Measurements from ENCODE around the gene NADK.
"Not testable (repeated sequence)": the region's sequence is repeated elsewhere in the genome, so short reads cannot be mapped to it uniquely, and the experiment has no call there.

NADK gene

DNA sequence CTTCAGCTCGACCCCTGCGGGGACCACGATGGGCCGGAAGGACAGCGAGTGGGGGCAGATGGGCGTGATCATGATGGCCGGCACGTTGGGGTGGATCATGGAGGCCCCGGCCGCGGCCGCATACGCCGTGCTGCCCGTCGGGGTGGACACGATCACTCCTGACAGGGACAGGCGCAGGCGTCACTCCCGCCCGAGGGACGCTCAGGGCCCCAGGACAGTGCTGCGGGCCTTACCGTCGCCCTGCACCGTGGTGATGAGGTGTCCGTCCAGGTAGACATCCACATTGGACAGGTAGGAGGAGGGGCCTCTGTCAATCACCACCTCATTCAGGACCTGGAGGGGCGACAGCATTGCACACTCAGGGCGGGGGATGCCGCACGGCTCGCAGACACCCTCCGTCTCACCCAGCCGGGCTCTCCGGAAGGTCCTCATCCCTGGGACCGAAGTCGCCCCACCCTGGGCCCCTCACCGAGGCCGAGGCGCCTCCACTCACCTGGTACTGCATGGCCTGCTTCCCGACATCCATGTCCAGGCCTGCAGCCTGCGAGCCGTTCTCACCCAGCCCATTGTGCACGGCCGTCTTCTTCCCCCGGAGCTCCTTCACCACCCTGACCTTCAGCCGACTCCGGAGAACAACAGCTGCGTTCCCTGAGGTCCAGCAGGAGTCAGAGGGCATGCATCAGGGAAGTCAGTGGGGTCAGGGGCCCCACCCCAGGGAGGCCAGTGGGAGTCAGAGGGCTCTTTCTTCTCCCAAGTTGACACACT lies 24.0 kb downstream of the NADK start:
- ChIA-PET CTCF (no interaction called here), POLR2A (no interaction called here)
- Histone ChIP-seq H3K27me3 (replicated peaks in 2 of 5; ENCODE audit: control insufficient read depth in 4 of 5, insufficient read depth in 5 of 5, low read length in 4 of 5) (no peaks in the 10 kb centered on the region), H3K36me3 (ENCODE audit: control insufficient read depth in 4 of 4, insufficient read depth in 4 of 4, low read length in 3 of 4) (peaks cover 2 to 62% (median 46%) of the 10 kb centered on the region in 4 experiments), H3K27ac (ENCODE audit: insufficient read depth in 1 of 2, low read depth in 1 of 2, low read length in 2 of 2, poor library complexity in 1 of 2, severe bottlenecking in 2 of 2) (no peak overlapping the region), H3K4me1 (ENCODE audit: control extremely low read depth in 1 of 4, control insufficient read depth in 4 of 4, insufficient read depth in 4 of 4, low read length in 3 of 4) (peaks cover 0 to 10% (median 5%) of the 10 kb centered on the region in 4 experiments), H3K9me3 (ENCODE audit: control extremely low read depth in 1 of 5, control insufficient read depth in 4 of 5, insufficient read depth in 2 of 5, low read depth in 1 of 5, low read length in 4 of 5) (no peaks in the 10 kb centered on the region), H3K4me3 (ENCODE audit: control insufficient read depth in 1 of 7, extremely low read depth in 1 of 7, insufficient read depth in 4 of 7, low read depth in 2 of 7, low read length in 6 of 7) (no peak overlapping the region)
- DNase-seq: no peak
- 96% methylated on average over 47 of the region's 49 CpGs for WGBS (ENCODE audit: insufficient coverage)

DNA sequence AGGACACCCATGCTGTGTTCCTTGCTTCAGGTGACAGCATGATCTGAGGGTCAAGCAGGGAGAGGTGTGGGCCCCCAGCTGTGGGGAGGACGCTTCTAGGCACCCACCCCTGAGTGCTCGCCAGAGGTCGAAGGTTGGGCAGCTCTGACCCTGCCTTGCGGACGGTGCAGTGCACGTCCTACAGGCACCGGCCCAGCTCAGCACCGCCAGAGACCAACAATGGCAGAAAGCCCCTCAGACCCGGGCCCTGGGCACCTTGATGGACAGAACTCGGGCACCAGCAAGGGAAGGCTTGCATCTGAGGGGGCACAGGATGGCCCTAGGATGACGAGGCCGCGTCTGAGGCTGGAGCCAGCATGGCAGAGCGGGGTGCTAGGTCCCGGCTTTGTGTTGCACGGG lies 24.7 kb downstream of the NADK start:
- no peak overlapping the region for H3K4me3 ChIP-seq (ENCODE audit: control insufficient read depth in 1 of 7, extremely low read depth in 1 of 7, insufficient read depth in 4 of 7, low read depth in 2 of 7, low read length in 6 of 7)
- DNase-seq: no peak
- no peaks in the 10 kb centered on the region for H3K27me3 ChIP-seq (replicated peaks in 2 of 5; ENCODE audit: control insufficient read depth in 4 of 5, insufficient read depth in 5 of 5, low read length in 4 of 5)
- ChIA-PET CTCF (no interaction called here), POLR2A (no interaction called here)
- H3K4me1 ChIP-seq (ENCODE audit: control extremely low read depth in 1 of 4, control insufficient read depth in 4 of 4, insufficient read depth in 4 of 4, low read length in 3 of 4): peaks cover 0 to 4% (median 2%) of the 10 kb centered on the region in 4 experiments
- no peak overlapping the region for H3K27ac ChIP-seq (ENCODE audit: insufficient read depth in 1 of 2, low read depth in 1 of 2, low read length in 2 of 2, poor library complexity in 1 of 2, severe bottlenecking in 2 of 2)
- WGBS (ENCODE audit: insufficient coverage): 97% methylated on average over 16 of the region's 16 CpGs
- no peaks in the 10 kb centered on the region for H3K9me3 ChIP-seq (ENCODE audit: control extremely low read depth in 1 of 5, control insufficient read depth in 4 of 5, insufficient read depth in 2 of 5, low read depth in 1 of 5, low read length in 4 of 5)
- H3K36me3 ChIP-seq (ENCODE audit: control insufficient read depth in 4 of 4, insufficient read depth in 4 of 4, low read length in 3 of 4): peaks cover 2 to 56% (median 44%) of the 10 kb centered on the region in 4 experiments

DNA sequence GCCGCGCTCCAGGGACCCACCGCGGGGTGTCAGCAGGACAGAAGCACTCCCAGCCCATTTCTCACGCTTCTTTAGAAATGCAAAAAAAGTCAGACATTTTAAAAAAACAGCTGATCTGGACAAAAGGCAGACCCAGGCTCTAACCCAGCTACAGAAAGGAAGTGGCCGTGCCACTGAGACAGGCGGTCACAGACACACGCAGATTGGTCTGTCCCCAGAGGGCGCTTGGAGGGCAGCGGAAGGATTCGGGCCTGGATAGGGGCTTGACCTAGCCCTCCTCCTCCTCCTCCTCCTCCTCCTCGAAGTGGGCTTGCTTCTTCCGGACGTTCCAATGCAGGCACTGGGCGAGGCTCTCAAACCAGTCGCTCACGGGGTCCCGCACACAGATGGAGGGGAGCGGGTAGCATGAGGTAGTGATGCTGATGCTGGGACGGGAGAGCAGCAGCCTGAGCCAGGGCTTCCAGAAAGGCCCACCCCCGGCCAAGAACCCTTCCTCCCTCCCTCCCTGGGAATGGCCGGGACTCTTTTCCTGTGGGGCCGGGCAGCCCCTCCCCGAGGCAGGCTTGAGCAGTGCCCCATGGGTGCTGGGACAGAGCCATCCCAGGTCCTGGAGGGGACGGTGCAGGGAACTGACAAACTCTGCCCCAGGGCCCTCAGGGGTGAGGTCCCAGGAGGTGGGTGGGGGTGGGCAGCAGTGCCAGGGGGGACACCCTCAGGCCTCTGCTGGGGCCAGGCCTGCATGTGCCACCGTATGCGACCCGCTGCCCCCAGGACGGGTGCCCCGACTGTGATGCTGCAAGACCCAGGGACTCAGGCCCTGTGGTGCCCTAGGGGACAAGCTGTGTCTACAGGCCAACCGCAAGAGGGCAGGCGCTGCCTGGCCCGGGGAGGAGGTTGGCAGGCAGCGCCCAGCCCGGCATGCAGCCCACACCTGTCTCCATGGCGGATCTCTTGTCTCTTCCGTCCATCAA lies 25.3 kb downstream of the NADK start:
- Histone ChIP-seq H3K36me3 (ENCODE audit: control insufficient read depth in 4 of 4, insufficient read depth in 4 of 4, low read length in 3 of 4) (peaks cover 2 to 52% (median 38%) of the 10 kb centered on the region in 4 experiments), H3K27me3 (replicated peaks in 2 of 5; ENCODE audit: control insufficient read depth in 4 of 5, insufficient read depth in 5 of 5, low read length in 4 of 5) (no peaks in the 10 kb centered on the region), H3K4me1 (ENCODE audit: control extremely low read depth in 1 of 4, control insufficient read depth in 4 of 4, insufficient read depth in 4 of 4, low read length in 3 of 4) (no peaks in the 10 kb centered on the region), H3K4me3 (ENCODE audit: control insufficient read depth in 1 of 7, extremely low read depth in 1 of 7, insufficient read depth in 4 of 7, low read depth in 2 of 7, low read length in 6 of 7) (no peak overlapping the region), H3K27ac (ENCODE audit: insufficient read depth in 1 of 2, low read depth in 1 of 2, low read length in 2 of 2, poor library complexity in 1 of 2, severe bottlenecking in 2 of 2) (no peak overlapping the region), H3K9me3 (ENCODE audit: control extremely low read depth in 1 of 5, control insufficient read depth in 4 of 5, insufficient read depth in 2 of 5, low read depth in 1 of 5, low read length in 4 of 5) (no peaks in the 10 kb centered on the region)
- CTCF ChIA-PET: no interaction called here
- WGBS (ENCODE audit: insufficient coverage): 96% methylated on average over 23 of the region's 37 CpGs
- POLR2A ChIA-PET: no interaction called here
- DNase-seq: no peak

DNA sequence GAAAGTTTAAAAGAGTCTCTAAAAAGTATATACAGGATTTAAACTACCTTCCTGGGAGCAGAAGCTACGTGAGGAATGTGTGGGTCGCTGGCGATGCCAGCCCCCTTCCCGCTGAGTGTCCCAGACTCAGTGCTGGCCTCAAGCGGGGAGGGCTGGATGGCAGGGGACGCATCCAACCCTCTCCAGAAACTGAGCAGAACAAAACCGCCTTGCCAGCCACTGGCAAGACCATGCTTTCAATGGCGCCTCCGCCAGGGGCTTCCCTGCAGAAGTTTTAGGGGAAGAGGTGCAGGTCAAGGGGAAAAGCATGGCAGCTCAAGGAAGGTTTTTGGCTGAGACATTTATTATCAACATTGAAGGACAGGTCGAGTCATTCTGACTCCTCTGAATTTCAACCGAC lies 26.1 kb downstream of the NADK start:
- Histone ChIP-seq H3K4me1 (ENCODE audit: control extremely low read depth in 1 of 4, control insufficient read depth in 4 of 4, insufficient read depth in 4 of 4, low read length in 3 of 4) (no peaks in the 10 kb centered on the region), H3K4me3 (ENCODE audit: control insufficient read depth in 1 of 7, extremely low read depth in 1 of 7, insufficient read depth in 4 of 7, low read depth in 2 of 7, low read length in 6 of 7) (no peak overlapping the region), H3K27me3 (replicated peaks in 2 of 5; ENCODE audit: control insufficient read depth in 4 of 5, insufficient read depth in 5 of 5, low read length in 4 of 5) (no peaks in the 10 kb centered on the region), H3K36me3 (ENCODE audit: control insufficient read depth in 4 of 4, insufficient read depth in 4 of 4, low read length in 3 of 4) (peaks cover 2 to 46% (median 34%) of the 10 kb centered on the region in 4 experiments), H3K9me3 (ENCODE audit: control extremely low read depth in 1 of 5, control insufficient read depth in 4 of 5, insufficient read depth in 2 of 5, low read depth in 1 of 5, low read length in 4 of 5) (no peaks in the 10 kb centered on the region), H3K27ac (ENCODE audit: insufficient read depth in 1 of 2, low read depth in 1 of 2, low read length in 2 of 2, poor library complexity in 1 of 2, severe bottlenecking in 2 of 2) (no peak overlapping the region)
- ChIA-PET POLR2A (no interaction called here), CTCF (no interaction called here)
- 97% methylated on average over 11 of the region's 11 CpGs for WGBS (ENCODE audit: insufficient coverage)
- no peak for DNase-seq

DNA sequence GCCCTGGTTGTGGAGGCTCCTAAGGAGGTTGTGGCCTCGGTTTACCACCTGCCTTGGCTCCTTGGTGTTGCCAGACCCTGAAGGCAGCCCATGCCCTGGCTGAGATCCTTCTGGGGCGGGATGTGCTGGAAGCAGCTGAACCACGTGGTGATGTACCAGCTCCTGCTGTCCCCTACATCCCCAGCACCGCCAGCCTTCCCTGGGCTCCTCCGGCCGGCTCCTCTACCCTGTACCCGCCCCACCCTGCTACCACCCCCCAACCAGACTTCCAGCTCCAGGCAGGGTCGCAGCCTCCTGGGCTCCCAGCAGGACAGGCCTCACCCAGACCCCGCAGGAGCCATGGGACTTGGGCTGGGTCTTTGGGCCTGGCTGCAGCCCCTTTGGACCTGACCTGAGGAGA lies 28.3 kb downstream of the NADK start:
- DNase-seq; H3K4me3 ChIP-seq (ENCODE audit: control insufficient read depth in 1 of 7, extremely low read depth in 1 of 7, insufficient read depth in 4 of 7, low read depth in 2 of 7, low read length in 6 of 7); H3K4me1 ChIP-seq (ENCODE audit: control extremely low read depth in 1 of 4, control insufficient read depth in 4 of 4, insufficient read depth in 4 of 4, low read length in 3 of 4); H3K27me3 ChIP-seq (replicated peaks in 2 of 5; ENCODE audit: control insufficient read depth in 4 of 5, insufficient read depth in 5 of 5, low read length in 4 of 5); CTCF ChIA-PET; H3K27ac ChIP-seq (ENCODE audit: insufficient read depth in 1 of 2, low read depth in 1 of 2, low read length in 2 of 2, poor library complexity in 1 of 2, severe bottlenecking in 2 of 2); H3K9me3 ChIP-seq (ENCODE audit: control extremely low read depth in 1 of 5, control insufficient read depth in 4 of 5, insufficient read depth in 2 of 5, low read depth in 1 of 5, low read length in 4 of 5); POLR2A ChIA-PET: not testable (repeated sequence)
- H3K36me3 ChIP-seq (ENCODE audit: control insufficient read depth in 4 of 4, insufficient read depth in 4 of 4, low read length in 3 of 4): peaks cover 0 to 26% (median 17%) of the 10 kb centered on the region in 4 experiments
- 92% methylated on average over 2 of the region's 9 CpGs for WGBS (ENCODE audit: insufficient coverage)

DNA sequence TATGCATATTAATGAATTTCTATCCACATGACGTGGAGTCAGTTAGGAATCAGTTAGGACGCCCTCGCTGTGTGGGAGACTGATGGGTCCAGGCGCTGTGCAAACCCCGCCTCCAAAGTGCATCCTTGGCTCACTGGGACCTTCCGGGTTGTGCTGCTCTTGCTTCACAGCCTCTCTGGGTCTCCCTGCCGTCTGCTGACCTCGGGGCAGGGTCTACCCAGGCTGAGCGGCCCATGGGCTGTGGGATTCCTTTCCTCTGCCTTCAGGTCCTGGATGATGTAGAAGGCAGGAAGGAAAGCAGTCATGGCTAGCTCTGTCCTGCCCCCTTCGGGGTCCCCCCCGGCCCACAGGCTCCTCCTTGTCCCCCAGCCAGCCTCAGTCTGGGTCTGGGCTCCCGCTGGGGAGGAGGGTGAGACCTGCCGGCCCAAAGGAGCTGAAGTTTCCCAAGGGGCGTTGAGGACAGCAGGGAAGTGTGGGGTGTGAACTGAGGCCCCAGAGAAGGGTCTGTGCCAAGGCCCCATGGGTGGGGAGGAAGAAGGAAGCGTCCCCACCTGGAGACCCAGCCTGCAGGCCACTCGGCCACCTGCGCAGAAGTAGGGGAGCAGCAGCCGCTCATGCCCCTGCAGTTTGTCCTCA lies 29.5 kb downstream of the NADK start:
- H3K4me3 ChIP-seq (ENCODE audit: control insufficient read depth in 1 of 7, extremely low read depth in 1 of 7, insufficient read depth in 4 of 7, low read depth in 2 of 7, low read length in 6 of 7): no peak overlapping the region
- no peaks in the 10 kb centered on the region for H3K27me3 ChIP-seq (replicated peaks in 2 of 5; ENCODE audit: control insufficient read depth in 4 of 5, insufficient read depth in 5 of 5, low read length in 4 of 5)
- POLR2A ChIA-PET: no interaction called here
- peaks cover 0 to 17% (median 11%) of the 10 kb centered on the region in 4 experiments for H3K36me3 ChIP-seq (ENCODE audit: control insufficient read depth in 4 of 4, insufficient read depth in 4 of 4, low read length in 3 of 4)
- H3K9me3 ChIP-seq (ENCODE audit: control extremely low read depth in 1 of 5, control insufficient read depth in 4 of 5, insufficient read depth in 2 of 5, low read depth in 1 of 5, low read length in 4 of 5): no peaks in the 10 kb centered on the region
- CTCF ChIA-PET: no interaction called here
- WGBS (ENCODE audit: insufficient coverage): 87% methylated on average over 10 of the region's 18 CpGs
- H3K27ac ChIP-seq (ENCODE audit: insufficient read depth in 1 of 2, low read depth in 1 of 2, low read length in 2 of 2, poor library complexity in 1 of 2, severe bottlenecking in 2 of 2): no peak overlapping the region
- H3K4me1 ChIP-seq (ENCODE audit: control extremely low read depth in 1 of 4, control insufficient read depth in 4 of 4, insufficient read depth in 4 of 4, low read length in 3 of 4): no peaks in the 10 kb centered on the region
- DNase-seq: no peak
